Karpas-422 (cell line): ENCODE results near the gene KSR1. TPM values are rescaled to one million over a fixed set of nuclear protein-coding genes. Genes with fewer than 3 reads are reported as not detected.

ENCODE experiments used
- DNase-seq: peaks from one replicate; pipeline ENCODE4 v3.0.0-alpha.2; 2015
- H2AFZ ChIP-seq: fragments of 200-600 bp; sonication (generic); 2 replicates; pipeline ENCODE4 v1.6.1; 2014; ENCODE audit warnings: antibody characterized with exemption, low read length, mixed read lengths
- H3K27ac ChIP-seq: fragments of 200-600 bp; sonication (generic); 2 replicates; pipeline ENCODE4 v1.5.1; 2014; ENCODE audit warnings: mild to moderate bottlenecking, low read length, moderate library complexity
- H3K27me3 ChIP-seq: fragments of 200-600 bp; sonication (generic); 2 replicates; pipeline ENCODE4 v1.6.1; 2014; ENCODE audit warnings: low read length, mixed read lengths
- H3K36me3 ChIP-seq: fragments of 200-600 bp; sonication (generic); 2 replicates; pipeline ENCODE4 v1.6.1; 2014; ENCODE audit warnings: low read length, mixed read lengths; ENCODE audit not compliant: insufficient read depth
- H3K4me1 ChIP-seq: fragments of 200-600 bp; sonication (generic); 2 replicates; pipeline ENCODE4 v1.6.1; 2014; ENCODE audit warnings: mild to moderate bottlenecking, low read length, mixed read lengths
- H3K4me2 ChIP-seq: fragments of 200-600 bp; sonication (generic); 2 replicates; pipeline ENCODE4 v1.6.1; 2014; ENCODE audit warnings: low read length, low read depth, mild to moderate bottlenecking; ENCODE audit not compliant: poor library complexity, severe bottlenecking
- H3K4me3 ChIP-seq: fragments of 200-600 bp; sonication (generic); 2 replicates; pipeline ENCODE4 v1.5.1; 2014; ENCODE audit warnings: mild to moderate bottlenecking, antibody characterized with exemption, low read length, mixed read lengths
- H3K79me2 ChIP-seq: fragments of 200-600 bp; sonication (generic); 2 replicates; pipeline ENCODE4 v1.6.1; 2014; ENCODE audit warnings: mild to moderate bottlenecking, low read length, mixed read lengths
- H3K9ac ChIP-seq: fragments of 200-600 bp; sonication (generic); 2 replicates; pipeline ENCODE4 v1.6.0; 2014; ENCODE audit warnings: low read length
- H3K9me2 ChIP-seq: fragments of 200-600 bp; sonication (generic), shearing (Covaris generic); replicated peaks from 2 replicates; pipeline ENCODE4 v1.6.0; 2014; ENCODE audit warnings: mild to moderate bottlenecking, low read length, moderate library complexity; ENCODE audit not compliant: insufficient read depth
- H3K9me3 ChIP-seq: fragments of 300-700, 200-600 bp; sonication (generic); 2 replicates; pipeline ENCODE4 v1.6.1; 2014; ENCODE audit warnings: low read length, mixed read lengths
- H4K20me1 ChIP-seq: fragments of 200-600 bp; sonication (generic); 2 replicates; pipeline ENCODE4 v1.6.1; 2014; ENCODE audit warnings: mild to moderate bottlenecking, antibody characterized with exemption, low read length, low read depth; ENCODE audit not compliant: insufficient read depth
- total RNA-seq: library from RNA; depleted of rRNA; stranded (reverse); fragments of >200 nt; shearing (Covaris generic); gene quantifications from 2 replicates; pipeline ENCODE4 v1.2.3, GENCODE V29; 2014; ENCODE audit warnings: low replicate concordance

Gene KSR1
- total RNA-seq, 1 experiment from 2014 or later = 0.52 TPM

- Histone ChIP-seq H3K4me3 (no peak overlapping the region), H3K4me1 (no peaks in the 10 kb centered on the region), H3K27me3 (no peaks in the 10 kb centered on the region), H3K9ac (no peak overlapping the region), H3K4me2 (no peak overlapping the region), H4K20me1 (peaks cover 8% of the 10 kb centered on the region; the same call in 1 of the 2 replicates), H3K36me3 (no peaks in the 10 kb centered on the region), H2AFZ (no peak overlapping the region), H3K9me3 (no peaks in the 10 kb centered on the region), H3K27ac (no peak overlapping the region), H3K79me2 (no peaks in the 10 kb centered on the region), H3K9me2 (no peaks in the 10 kb centered on the region)
- DNase-seq = no peak
Measured at GRCh38 chr17:27610304-27610677, 154.0 kb downstream of the KSR1 start.

- no peak for DNase-seq
- no peaks in the 10 kb centered on the region for H3K36me3 ChIP-seq
- no peaks in the 10 kb centered on the region for H3K4me1 ChIP-seq
- H3K9ac ChIP-seq = no peak overlapping the region
- no peaks in the 10 kb centered on the region for H3K79me2 ChIP-seq
- no peaks in the 10 kb centered on the region for H3K9me2 ChIP-seq
- no peaks in the 10 kb centered on the region for H3K9me3 ChIP-seq
- H3K4me3 ChIP-seq = no peak overlapping the region
- H3K27me3 ChIP-seq = no peaks in the 10 kb centered on the region
- no peak overlapping the region for H3K4me2 ChIP-seq
- H2AFZ ChIP-seq = no peak overlapping the region
- H3K27ac ChIP-seq = no peak overlapping the region
- peaks cover 8% of the 10 kb centered on the region; the same call in 1 of the 2 replicates for H4K20me1 ChIP-seq
Measured at GRCh38 chr17:27612160-27612770, 156.0 kb downstream of the KSR1 start.

GRCh38 chr17:27613433-27613832, 157.2 kb downstream of the KSR1 start:
- Histone ChIP-seq H4K20me1 (peaks cover 5% of the 10 kb centered on the region; the same call in 1 of the 2 replicates), H3K36me3 (no peaks in the 10 kb centered on the region)

GRCh38 chr17:27615121-27615520, 158.9 kb downstream of the KSR1 start:
- H3K36me3 ChIP-seq = no peaks in the 10 kb centered on the region
- H3K9me2 ChIP-seq = no peaks in the 10 kb centered on the region
- no peaks in the 10 kb centered on the region for H3K4me1 ChIP-seq
- peaks cover under 1% of the 10 kb centered on the region; the same call in 1 of the 2 replicates for H4K20me1 ChIP-seq
- H3K9me3 ChIP-seq = no peaks in the 10 kb centered on the region
- no peak for DNase-seq
- H3K27ac ChIP-seq = no peak overlapping the region
- no peak overlapping the region for H3K4me2 ChIP-seq
- H3K9ac ChIP-seq = no peak overlapping the region
- H3K27me3 ChIP-seq = no peaks in the 10 kb centered on the region
- no peaks in the 10 kb centered on the region for H3K79me2 ChIP-seq
- no peak overlapping the region for H2AFZ ChIP-seq
- H3K4me3 ChIP-seq = no peak overlapping the region

More at GRCh38 chr17:27613433-27613832, 157.2 kb downstream of the KSR1 start:
- Histone ChIP-seq H3K27me3 (no peaks in the 10 kb centered on the region), H3K79me2 (no peaks in the 10 kb centered on the region), H3K4me3 (no peak overlapping the region), H3K9me3 (no peaks in the 10 kb centered on the region), H3K27ac (no peak overlapping the region), H3K9ac (no peak overlapping the region), H3K4me1 (no peaks in the 10 kb centered on the region), H3K9me2 (no peaks in the 10 kb centered on the region), H3K4me2 (no peak overlapping the region), H2AFZ (no peak overlapping the region)
- no peak for DNase-seq

GRCh38 chr17:27616414-27616813, 160.2 kb downstream of the KSR1 start:
- no peaks in the 10 kb centered on the region for H3K79me2 ChIP-seq
- no peaks in the 10 kb centered on the region for H3K9me3 ChIP-seq

GRCh38 chr17:27618417-27618816, 162.2 kb downstream of the KSR1 start:
- no peak overlapping the region for H2AFZ ChIP-seq
- no peaks in the 10 kb centered on the region for H4K20me1 ChIP-seq
- H3K27me3 ChIP-seq = no peaks in the 10 kb centered on the region
- H3K4me3 ChIP-seq = no peak overlapping the region
- no peaks in the 10 kb centered on the region for H3K79me2 ChIP-seq
- H3K9ac ChIP-seq = no peak overlapping the region
- H3K36me3 ChIP-seq = no peaks in the 10 kb centered on the region
- no peaks in the 10 kb centered on the region for H3K9me2 ChIP-seq
- no peaks in the 10 kb centered on the region for H3K4me1 ChIP-seq
- no peak overlapping the region for H3K27ac ChIP-seq
- DNase-seq = no peak
- no peaks in the 10 kb centered on the region for H3K9me3 ChIP-seq
- H3K4me2 ChIP-seq = no peak overlapping the region

More at GRCh38 chr17:27616414-27616813, 160.2 kb downstream of the KSR1 start:
- Histone ChIP-seq H3K9ac (no peak overlapping the region), H3K4me2 (no peak overlapping the region), H4K20me1 (no peaks in the 10 kb centered on the region), H2AFZ (no peak overlapping the region), H3K36me3 (no peaks in the 10 kb centered on the region), H3K4me1 (no peaks in the 10 kb centered on the region), H3K9me2 (no peaks in the 10 kb centered on the region), H3K4me3 (no peak overlapping the region), H3K27ac (no peak overlapping the region), H3K27me3 (no peaks in the 10 kb centered on the region)
- DNase-seq = no peak

- Histone ChIP-seq H3K9me3 (no peaks in the 10 kb centered on the region), H3K4me2 (no peak overlapping the region), H3K9ac (no peak overlapping the region), H3K4me1 (no peaks in the 10 kb centered on the region), H3K27me3 (no peaks in the 10 kb centered on the region), H3K36me3 (no peaks in the 10 kb centered on the region), H3K27ac (no peak overlapping the region), H2AFZ (no peak overlapping the region), H3K79me2 (no peaks in the 10 kb centered on the region), H3K9me2 (no peaks in the 10 kb centered on the region), H4K20me1 (no peaks in the 10 kb centered on the region), H3K4me3 (no peak overlapping the region)
- DNase-seq = no peak
Measured at GRCh38 chr17:27620721-27621120, 164.5 kb downstream of the KSR1 start.

- Histone ChIP-seq H3K9me3 (no peaks in the 10 kb centered on the region), H2AFZ (no peak overlapping the region), H3K4me2 (no peak overlapping the region), H3K4me3 (no peak overlapping the region), H4K20me1 (no peaks in the 10 kb centered on the region), H3K9ac (no peak overlapping the region), H3K27ac (no peak overlapping the region), H3K27me3 (no peaks in the 10 kb centered on the region), H3K9me2 (no peaks in the 10 kb centered on the region), H3K36me3 (no peaks in the 10 kb centered on the region), H3K79me2 (no peaks in the 10 kb centered on the region), H3K4me1 (no peaks in the 10 kb centered on the region)
- DNase-seq = no peak
Measured at GRCh38 chr17:27621536-27621935, 165.3 kb downstream of the KSR1 start.
